NCI-H69 (cell line): ENCODE results near the gene PDPK1.

Experiments used
- DNase-seq: peaks from one replicate; lab custom pipeline; 2025; lab: John Stamatoyannopoulos, UW

PDPK1 gene

DNA sequence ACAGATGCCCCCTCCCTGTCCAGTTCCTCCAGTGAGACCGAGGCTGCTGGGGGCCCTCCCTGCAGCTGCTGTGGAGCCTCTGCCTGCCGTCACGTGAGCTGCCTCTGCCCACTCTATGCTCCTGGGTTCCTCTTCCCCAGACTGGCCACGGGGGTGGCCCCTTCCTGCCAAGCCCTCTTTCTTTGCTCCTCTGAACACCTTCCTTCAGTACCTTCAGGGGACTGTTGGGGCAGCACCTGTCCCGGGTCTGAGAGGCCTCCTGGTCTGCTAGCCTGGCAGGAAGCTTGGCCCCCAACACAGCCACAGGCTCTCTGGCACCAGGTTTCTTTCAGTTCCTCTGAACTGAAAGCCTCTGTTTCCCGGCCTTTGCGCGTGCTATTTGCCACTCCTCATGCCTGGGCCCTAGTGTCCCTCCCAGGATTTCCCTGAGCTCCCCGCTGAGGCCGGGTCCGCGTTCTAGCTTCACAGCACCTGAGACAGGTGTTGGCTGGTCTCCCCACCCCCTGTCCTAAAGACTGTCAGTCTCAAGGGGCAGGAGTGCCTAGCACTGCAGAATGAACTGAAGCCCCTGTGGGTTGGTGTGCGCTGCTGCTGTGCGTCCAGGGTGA, 30.7 kb upstream of the PDPK1 start:
- DNase-seq = no peak

DNA sequence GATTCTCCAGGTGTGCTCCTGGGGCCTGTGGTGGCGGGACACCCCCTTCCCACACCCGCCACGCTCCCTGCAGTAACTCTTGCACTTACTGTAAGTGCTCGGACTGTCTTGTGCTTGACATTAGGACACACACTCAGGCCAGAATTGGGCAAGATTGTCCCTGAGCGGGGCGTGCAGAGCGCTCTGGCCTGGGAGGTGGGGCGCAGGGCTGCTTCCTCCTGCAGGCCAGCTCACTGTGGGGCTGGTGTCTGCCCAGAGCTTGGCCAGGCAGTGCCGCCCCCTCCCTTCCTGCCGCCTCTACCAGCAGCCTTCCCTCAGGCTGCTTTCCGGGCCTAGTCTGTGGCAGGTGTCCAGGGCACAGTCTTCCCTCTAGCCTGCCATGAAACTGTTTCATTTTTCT, 30.2 kb upstream of the PDPK1 start:
- DNase-seq = no peak

DNA sequence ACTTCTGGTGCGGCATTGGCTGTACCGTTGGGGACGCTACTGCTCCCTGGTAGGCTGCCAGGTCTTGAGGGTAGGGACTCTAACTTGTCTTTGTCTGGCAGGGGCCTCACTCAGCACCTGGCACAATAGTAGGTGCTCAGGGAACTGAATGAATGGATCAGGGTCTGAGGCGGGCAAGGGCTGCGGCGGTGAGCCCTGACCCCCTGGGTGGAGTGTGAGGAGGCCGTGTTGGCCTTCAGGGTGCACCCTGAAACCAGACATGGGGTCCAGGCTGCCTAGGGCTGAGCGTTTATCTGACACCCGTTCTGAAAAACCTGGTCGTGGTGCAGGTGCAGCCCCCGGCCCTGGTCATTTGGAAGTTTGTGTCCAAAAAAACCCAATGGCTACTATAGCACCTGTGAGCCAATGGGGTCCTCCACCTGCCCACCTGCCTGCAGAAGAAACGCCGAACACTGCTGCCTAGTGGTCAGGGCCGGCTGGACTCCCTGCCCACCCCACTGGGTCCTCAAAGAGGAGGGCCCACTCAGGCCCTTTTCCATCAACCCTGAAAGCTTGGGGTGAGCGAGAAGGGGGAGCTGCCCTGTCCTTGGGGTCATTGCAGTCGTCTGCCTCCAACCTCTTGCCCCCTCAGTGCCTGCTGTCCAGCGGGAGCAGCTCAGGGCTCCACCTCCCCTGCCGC, 29.0 kb upstream of the PDPK1 start:
- no peak for DNase-seq

DNA sequence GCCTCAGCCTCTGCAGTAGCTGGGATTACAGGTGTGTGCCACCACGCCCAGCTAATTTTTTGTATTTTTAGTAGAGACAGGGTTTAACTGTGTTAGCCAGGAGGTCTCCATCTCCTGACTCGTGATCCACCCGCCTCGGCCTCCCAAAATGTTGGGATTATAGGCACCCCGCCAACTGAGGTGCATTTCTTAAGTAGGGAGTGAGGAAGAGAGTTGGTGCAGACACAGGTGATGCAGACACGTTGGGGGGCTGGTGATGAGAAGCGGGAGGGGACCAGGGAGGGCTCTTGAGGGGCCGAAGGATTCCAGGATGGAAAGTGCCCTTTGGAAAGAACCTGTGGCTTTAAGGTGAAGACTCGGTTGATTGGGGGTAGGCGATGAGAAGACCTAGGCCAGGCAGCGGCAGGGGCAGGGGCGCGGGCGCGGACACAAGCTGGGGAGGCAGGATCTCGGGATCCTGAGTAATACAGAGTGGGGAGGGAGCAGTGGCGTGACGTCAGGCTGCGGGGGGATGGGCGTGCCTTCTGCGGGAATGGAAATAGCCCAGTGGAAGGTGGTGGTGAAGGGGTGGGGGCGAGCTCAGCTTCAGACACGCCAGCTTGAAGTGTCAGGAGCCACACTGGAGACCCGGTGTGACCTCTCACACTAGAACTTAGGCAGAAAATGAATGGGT, 26.6 kb upstream of the PDPK1 start:
- peak; percentile 19 for DNase-seq

DNA sequence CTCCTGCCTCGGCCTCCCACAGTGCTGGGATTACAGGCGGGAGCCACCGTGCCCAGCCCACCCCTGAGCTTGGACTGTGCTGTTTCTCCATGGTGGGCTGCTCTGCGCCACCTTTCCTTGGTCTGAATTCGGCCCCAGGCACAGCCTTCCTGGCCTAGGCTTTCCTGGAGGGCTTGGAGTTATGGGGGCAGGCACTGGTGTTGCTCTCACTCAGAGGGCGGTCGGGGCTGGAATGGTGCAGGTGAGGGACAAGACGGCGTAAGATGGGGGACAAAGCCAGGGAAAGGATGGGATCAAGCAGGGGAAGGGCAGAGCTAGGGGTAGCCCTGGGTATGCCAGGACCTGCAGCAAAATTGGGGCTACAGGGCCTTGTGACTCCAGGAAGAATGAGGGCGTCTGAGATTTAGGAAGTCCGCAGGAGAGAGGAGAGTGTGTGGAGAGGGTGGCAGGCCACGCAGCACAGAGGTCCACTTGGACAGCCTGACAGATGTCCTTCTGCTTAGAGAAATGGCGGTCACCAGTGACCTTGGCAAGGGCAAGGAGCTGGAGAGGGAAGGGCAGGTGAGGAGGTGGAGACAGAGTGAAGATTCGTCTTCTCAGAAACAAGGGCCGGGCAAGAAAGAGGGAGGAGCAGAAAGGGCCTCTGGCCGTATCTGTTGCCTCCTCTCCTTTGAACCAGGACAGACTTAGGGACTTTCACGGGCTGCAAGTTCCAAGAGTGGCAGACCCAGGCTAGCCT, 25.7 kb upstream of the PDPK1 start:
- DNase-seq = no peak

DNA sequence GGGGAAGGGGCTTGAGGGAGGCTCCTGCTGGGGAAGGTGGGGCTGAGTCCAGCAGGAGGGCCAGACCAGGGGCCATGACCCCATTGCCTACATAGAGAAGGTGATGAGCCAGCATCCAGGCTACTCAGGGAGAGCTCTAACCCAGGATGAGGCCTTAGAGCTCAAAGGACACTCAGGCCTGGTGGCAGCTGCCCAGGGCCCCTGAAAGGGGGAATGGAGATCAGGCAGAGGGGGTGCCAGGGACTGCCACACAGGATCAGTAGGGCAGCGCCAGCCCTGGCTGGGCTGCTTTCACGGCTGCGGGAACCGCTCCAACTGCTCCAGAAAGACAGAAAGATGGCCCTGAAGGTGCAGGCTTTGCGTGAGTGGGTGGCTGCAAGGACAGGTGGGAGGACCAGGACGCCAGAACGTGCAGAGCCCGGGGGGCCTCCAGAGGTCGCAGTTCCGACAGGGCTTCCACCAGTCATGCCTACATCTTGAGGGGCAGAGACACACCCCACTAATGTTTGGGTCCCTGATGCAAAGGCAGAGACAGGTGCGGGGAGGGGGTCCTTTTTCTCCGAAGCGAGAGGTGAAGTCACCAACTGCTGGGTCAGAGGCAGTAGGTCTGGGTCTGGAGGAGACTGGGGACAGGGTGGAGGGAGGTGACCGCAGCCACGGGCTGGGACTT, 25.0 kb upstream of the PDPK1 start:
- DNase-seq = peak; percentile 63

DNA sequence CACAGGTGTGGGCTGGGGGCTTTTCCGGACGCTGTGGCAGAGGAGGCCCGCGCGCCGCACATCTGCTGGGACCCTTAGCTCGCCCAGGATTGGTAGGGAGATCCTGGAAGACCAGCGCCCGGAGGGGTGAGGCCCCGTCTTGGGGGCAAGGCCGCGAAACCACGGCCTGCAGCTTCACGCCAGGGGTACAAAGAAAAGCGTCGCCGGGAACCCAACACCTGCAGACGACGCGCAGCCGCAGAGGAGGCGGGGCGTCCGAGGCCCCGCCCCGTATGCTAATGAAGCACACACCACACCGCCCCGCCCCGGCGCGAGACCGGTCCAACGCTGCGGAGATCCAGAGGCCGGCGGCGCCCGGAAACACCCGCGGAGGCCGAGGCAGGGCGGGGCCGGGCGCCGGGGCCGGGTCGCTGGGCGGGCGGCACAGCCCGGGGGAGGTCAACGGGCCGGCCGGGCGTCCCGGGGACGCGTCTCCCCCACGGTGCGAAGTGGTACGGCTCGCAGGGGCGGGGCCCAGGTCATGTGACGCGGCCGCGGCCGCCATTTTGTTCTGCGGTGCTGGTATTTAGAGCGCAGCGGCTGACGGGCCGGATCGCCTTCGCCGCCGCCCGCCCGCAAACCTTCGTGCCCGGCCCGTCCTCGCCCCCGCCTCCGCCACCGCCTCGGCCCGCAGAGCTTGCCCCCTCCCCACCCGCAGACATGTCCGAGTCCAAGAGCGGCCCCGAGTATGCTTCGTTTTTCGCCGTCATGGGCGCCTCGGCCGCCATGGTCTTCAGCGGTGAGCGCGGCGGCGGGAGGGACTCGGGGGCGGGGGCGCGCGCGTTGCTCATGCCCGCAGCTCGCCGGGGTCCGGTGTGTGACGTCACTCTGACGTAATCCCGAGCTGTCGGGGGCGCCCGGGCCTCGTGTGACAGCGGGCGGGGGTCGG, 24.2 kb upstream of the PDPK1 start, which contains the start of gene ATP6V0C:
Gene ATP6V0C (plus strand): TSS at position 548 of the 928 bp plus-strand sequence. CDS start 152 bp downstream, at position 700.
- peak; percentile 97 for DNase-seq

DNA sequence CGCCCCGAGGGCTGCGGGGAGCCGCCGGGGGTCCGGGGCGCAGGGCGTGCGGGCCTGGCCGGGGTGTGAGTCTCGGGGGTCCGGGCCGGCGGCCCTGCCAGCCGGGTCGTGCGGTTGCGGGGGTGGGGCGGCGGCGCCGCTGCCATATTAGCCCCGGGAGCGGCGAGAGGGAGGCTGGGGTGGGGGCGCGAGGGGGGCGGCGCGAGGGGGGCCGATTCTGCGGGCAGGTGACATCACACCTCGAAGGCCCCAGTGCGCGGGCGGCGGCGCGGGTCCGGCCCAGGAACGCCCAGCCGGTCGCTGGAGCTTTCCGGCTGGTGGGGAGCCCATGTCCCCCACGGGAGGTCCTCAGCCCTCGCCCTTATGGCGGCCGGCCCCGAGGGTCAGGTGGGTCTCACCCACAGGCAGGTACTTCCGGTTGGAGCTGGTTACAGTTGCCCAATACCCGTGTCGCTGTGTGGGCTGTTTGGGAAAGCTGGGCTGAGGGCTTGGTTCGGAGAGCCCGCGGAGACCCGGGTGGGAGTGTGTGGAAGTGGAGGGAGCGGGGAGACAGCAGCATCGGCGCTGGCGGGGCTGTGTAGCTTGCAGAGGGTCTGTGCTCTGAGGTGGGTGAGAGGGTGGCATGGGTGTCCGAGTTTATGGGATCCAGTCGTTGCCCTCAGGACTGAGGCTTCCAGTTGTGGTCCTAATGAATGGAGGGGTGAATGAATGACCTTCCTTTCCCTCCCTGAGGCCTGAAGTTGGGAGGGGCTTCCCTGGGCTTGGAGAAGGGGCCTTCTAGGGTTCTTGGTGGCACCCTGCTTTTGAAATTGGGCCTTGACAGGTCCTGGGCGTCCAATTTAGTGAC, 23.3 kb upstream of the PDPK1 start:
- DNase-seq = peak; percentile 56

DNA sequence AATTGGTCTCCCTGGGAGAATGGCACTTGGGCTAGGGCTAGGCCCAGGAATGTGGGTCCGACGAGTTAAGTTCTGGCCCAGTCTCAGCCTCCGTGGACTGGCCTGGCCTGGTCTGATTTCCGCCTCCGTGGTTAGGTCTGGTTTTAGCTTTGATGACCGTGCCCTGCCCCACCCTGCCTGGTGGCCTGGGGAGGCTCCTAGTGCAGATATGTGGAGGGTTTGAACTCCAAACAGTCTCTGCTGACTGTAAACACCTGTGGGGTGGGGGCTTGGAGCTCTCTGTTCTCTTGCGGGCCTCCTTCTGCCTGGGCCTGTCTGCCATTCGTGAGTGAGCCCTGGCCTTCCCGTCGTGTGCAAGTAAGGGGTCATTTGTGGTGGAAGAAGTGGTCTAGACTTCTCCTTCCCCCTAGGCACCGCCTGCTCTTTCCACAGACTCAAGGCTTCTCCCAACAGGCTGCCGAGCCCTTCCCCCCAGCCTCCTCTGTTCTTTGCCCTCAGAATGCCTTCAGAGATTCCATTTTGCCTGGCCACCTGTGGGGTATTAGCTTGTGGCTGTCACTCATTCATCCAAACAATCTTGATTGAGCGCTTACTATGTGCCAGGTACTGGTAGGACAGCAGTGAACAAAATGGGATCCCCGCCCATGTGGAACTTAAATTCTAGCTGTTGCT, 22.5 kb upstream of the PDPK1 start:
- DNase-seq = no peak

DNA sequence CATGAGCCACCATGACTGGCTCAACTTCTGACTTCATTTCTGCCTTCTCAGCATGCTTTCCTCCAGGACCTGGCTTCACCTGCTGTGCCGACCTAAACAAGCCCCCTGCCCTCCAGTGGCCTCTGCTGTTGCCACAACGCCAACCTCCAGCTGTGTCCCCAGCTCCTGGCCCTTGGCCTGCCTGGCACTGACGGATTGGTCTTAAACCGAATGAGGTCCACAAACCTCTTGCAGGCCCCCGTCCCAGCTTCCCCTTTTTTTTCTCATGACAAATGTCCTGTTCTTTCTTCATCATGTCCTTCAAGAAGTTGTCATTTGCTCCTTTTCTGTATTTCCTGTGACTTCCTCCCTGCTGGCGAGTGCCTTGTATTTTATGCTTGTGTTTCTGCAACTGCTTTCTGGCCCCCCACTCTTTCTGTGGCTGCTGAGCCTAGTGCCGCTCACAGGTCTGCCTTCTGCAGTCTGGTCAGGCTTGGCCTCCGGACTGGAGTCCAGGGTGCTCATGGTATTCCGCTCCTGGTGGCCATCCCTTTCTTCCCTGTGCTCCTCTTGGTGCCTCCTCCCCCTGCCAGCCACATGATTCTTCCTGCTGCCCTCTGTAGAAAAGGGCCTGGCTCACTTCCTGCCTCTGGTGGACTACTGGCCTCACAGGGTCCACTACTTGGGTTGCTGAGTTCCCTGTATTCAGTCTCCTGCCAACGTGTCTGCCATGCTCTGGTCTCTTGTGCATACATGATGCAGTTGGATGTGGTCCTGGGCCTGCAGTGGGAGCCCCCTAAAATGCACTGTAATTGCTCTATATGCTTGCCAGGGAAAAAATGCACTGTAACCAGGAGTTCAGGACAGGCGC, 21.2 kb upstream of the PDPK1 start:
- DNase-seq = no peak

DNA sequence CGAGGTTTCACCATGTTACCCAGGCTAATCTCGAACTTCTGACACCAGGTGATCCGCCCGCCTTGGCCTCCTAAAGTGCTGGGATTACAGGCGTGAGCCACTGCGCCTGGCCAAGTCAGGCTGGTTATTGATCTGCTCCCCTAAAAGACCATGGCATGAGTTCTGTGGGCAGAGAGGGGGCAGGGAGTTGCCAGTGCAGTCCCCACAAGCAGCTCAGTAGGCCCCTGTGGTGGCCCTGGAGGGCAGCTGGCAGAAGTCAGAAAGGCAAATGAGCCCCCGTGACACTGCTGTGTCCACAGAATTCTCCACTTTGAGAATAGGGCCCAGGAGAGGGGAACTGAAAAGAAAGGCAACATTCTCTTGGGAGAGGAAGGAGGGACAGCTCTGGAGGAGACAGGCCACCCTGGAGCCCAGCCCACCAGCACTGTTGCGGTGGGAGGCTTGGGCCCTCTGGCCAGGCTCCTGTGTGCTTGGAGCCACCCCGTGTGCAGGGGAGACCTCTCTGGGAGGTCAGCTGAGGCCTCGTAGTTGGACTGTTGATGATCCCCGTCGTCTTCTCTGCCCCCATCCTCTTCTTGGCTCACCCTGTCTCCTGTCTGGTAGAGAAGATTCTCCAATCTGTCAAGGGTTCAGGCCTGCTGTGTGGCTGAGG, 19.7 kb upstream of the PDPK1 start:
- DNase-seq = no peak

DNA sequence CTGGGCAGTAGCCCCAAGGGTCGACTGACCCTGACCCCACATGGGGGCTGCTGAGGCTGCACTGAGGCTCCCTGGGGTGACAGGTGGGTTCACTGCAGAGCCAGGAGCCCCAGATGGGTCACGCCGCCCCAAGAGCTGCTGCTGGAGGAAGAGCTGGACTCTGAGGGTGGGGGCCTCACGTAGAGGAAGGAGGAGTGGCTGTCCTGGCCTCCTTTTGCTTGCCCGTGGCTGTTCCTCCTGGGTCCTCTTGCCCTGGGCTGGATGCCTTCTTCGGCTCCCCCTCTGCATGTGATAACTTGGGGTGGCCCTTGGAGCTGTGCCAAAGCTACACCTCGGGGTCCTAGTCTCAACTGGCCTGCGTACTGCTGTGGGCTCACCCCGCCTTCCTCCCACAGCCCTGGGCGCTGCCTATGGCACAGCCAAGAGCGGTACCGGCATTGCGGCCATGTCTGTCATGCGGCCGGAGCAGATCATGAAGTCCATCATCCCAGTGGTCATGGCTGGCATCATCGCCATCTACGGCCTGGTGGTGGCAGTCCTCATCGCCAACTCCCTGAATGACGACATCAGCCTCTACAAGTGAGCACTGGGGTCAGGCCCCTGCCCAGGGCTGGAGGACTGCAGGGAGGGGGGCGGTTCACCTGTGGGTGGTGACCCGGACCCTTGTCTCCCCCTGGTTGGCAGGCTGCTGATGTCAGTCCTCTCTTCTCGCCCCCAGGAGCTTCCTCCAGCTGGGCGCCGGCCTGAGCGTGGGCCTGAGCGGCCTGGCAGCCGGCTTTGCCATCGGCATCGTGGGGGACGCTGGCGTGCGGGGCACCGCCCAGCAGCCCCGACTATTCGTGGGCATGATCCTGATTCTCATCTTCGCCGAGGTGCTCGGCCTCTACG, 18.8 kb upstream of the PDPK1 start:
- DNase-seq = no peak

DNA sequence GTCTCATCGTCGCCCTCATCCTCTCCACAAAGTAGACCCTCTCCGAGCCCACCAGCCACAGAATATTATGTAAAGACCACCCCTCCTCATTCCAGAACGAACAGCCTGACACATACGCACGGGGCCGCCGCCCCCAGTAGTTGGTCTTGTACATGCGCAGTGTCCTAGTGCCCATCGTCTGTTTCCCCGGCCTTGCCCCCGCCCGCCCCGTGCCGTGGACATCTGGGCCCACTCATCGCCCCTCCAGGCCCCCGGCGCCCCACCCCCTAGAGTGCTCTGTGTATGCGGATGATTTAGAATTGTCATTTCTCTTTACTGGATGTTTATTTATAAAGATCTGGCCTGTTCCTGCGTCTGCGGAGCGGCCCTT, 18.1 kb upstream of the PDPK1 start:
- DNase-seq = no peak

DNA sequence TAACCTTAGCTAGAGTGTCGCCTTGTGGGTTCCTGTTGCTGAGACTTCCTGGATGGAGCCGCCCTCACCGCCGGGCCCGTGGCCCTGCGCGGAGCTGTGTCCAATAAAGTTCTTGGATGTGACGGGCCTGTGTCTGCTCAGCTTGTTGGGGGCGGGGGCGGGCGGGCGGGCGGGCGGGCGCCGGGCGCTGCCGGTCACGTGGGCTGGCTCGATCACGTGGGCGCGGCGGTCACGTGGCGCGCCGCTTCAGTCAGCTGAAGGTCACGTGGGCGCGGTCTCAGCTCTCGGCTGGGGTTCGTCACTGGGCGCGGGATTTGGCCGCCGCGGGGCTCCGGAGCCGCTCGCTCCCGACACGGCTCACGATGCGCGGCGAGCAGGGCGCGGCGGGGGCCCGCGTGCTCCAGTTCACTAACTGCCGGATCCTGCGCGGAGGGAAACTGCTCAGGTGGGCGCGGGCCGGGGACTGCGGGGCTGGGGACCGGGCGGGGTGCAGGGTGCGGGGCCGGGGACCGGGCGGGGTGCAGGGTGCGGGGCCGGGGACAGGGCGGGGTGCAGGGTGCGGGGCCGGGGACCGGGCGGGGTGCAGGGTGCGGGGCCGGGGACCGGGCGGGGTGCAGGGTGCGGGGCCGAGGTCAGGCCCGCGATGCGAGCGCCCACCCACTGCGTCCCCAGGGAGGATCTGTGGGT, 17.6 kb upstream of the PDPK1 start, which contains the start of gene AMDHD2:
Gene AMDHD2 (plus strand): TSS at position 275 of the 687 bp plus-strand sequence. CDS start 88 bp downstream, at position 363.
- DNase-seq = peak; percentile 94

DNA sequence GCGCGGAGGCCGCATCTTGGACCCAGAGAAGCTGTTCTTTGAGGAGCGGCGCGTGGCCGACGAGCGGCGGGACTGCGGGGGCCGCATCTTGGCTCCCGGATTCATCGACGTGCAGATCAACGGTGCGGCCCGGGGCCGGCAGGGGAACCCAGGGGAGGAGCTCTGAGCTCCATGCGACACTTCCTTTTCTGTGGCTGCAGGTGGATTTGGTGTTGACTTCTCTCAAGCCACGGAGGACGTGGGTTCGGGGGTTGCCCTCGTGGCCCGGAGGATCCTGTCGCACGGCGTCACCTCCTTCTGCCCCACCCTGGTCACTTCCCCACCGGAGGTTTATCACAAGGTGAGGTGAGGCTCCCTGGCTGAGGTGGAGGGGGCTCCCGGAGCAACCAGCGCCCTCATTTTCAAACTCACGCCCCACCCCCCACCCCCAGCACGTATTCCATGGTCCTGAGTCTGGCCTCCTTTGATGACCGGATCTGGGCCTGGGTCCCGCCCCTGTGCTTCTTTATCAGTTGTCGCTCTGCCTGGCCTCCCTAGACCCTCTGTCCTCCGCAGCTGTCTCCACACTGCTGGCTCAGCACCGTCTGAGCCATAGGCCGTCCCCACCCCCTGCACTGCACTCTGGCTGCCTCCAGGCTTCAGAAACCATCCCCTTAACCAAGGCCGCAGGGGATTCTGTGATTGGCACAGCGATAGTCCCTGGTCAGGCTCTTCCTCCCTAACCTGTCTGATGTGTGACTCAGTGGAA, 16.9 kb upstream of the PDPK1 start:
- DNase-seq = peak; percentile 28
